K562 (cell line): ENCODE measurements around the gene LHB. TPM values are rescaled to one million over a fixed set of nuclear protein-coding genes. Genes with fewer than 3 reads are reported as not detected.

ENCODE experiments used
- CBX2 ChIP-seq: fragments of 200-600 bp; sonication (generic); IDR thresholded peaks from one replicate; pipeline ENCODE4 v1.6.1; 2012; ENCODE audit warnings: mild to moderate bottlenecking, low read length, inconsistent platforms; ENCODE audit not compliant: insufficient read depth, poor library complexity, severe bottlenecking
- CC2D1A ChIP-seq: fragments of 450-650 bp; IDR thresholded peaks from 2 replicates; pipeline ENCODE4 v1.6.1; 2017; ENCODE audit warnings: mild to moderate bottlenecking
- GATA2 ChIP-seq: sonication (generic); formaldehyde crosslinking; IDR thresholded peaks from 2 replicates; pipeline ENCODE4 v1.4.0; 2020; ENCODE audit warnings: mild to moderate bottlenecking, missing genetic modification reagents
- SMC3 ChIP-seq: conservative IDR thresholded peaks from 2 replicates; pipeline ENCODE4 v1.6.1; 2011; ENCODE audit warnings: low read depth, low read length, improper control_type of control experiment; ENCODE audit not compliant: insufficient read depth
- ZNF79 ChIP-seq: fragments of 250-450 bp; sonication (Bioruptor Pico); IDR thresholded peaks from 2 replicates; pipeline ENCODE4 v1.4.0; 2020; ENCODE audit warnings: low read depth, mild to moderate bottlenecking, moderate library complexity
- polyA plus RNA-seq, 8 experiments: library from polyadenylated mRNA; depleted of rRNA in 4 of 8; stranded (reverse) in 5 of 8; unstranded in 3 of 8; fragments of >200 nt; fragmentation: Nextera tagmentation in 2 of 8; fragmentation: Illumina TruSeq in 1 of 8; extraction: Ambion mirVana in 2 of 8; extraction: Trizol in 1 of 8; gene quantifications; 2 replicates each; pipeline versions ENCODE4 v1.2.1 to v1.2.3, GENCODE V29; 2011 to 2014; ENCODE audit warnings: inconsistent platforms in 1 of 8, missing spikeins in 1 of 8
- total RNA-seq, 7 experiments: library from RNA; depleted of rRNA in 6 of 7; stranded (reverse); fragments of >200 nt in 6 of 7; fragmentation: Illumina TruSeq in 2 of 7; extraction: Trizol in 2 of 7; gene quantifications; 2 replicates each; pipeline versions ENCODE4 v1.2.1 to v1.2.3, GENCODE V29; 2011 to 2021; ENCODE audit warnings: low replicate concordance in 1 of 7
- TF ChIP-seq, protein P1 (sequence below), 2 experiments: fragments of 450-650 bp; IDR thresholded peaks; 2 replicates each; pipeline ENCODE4 v1.6.1; 2018; ENCODE audit warnings: mild to moderate bottlenecking in 2 of 2, low read depth in 1 of 2; ENCODE audit not compliant: partially characterized antibody in 2 of 2
- TF ChIP-seq, protein P2 (sequence below): fragments of 450-650 bp; IDR thresholded peaks from 2 replicates; pipeline ENCODE4 v1.6.1; 2017; ENCODE audit warnings: antibody characterized with exemption, mild to moderate bottlenecking
- TF ChIP-seq, protein P3 (sequence below), 2 experiments: fragments of 450-650 bp; conservative IDR thresholded peaks; 2 replicates each; pipeline ENCODE4 v1.6.1; 2017; ENCODE audit warnings: mild to moderate bottlenecking in 2 of 2, moderate library complexity in 2 of 2
- TF ChIP-seq, protein P4 (sequence below): fragments of 450-650 bp; IDR thresholded peaks from 2 replicates; pipeline ENCODE4 v1.6.1; 2016
- TF ChIP-seq, protein P5 (sequence below): fragments of 450-650 bp; IDR thresholded peaks from 2 replicates; pipeline ENCODE4 v1.6.1; 2017; ENCODE audit warnings: mild to moderate bottlenecking, moderate library complexity
- TF ChIP-seq, protein P6 (sequence below): fragments of 450-650 bp; IDR thresholded peaks from 2 replicates; pipeline ENCODE4 v1.6.1; 2014; ENCODE audit warnings: low read depth, mild to moderate bottlenecking, moderate library complexity, borderline replicate concordance

LHB gene
- total and polyA plus RNA-seq, 9 of the 15 experiments (the other 6 are each of a cell fraction or from before 2014, with no cell fraction given): 0.54 TPM; not detected in 8

DNA sequence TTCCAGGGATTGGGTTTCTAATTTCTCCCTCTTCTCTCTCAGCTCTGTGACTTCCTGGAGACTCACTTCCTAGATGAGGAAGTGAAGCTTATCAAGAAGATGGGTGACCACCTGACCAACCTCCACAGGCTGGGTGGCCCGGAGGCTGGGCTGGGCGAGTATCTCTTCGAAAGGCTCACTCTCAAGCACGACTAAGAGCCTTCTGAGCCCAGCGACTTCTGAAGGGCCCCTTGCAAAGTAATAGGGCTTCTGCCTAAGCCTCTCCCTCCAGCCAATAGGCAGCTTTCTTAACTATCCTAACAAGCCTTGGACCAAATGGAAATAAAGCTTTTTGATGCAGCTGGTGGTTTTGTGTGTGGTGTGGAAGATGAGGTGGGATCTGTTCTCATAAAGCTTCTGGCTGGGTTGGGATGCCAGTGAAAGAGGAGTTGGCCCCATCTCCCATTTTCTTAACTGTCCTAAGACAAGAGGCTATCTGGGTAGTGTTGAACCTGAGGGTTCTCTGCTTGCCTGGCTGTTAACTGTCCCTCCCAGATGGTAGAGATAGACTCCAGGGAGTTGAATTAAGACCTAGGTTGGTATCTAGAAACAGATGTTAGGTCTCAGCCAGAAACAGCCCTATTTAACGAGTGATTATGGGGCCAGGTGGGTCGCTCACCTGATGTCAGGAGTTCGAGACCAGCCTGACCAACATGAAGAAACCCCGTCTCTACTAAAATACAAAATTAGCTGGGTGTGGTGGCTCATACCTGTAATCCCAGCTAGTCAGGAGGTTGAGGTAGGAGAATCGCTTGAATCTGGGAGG lies 50.1 kb downstream of the LHB start (continued):
- TF ChIP-seq, protein P1, sequence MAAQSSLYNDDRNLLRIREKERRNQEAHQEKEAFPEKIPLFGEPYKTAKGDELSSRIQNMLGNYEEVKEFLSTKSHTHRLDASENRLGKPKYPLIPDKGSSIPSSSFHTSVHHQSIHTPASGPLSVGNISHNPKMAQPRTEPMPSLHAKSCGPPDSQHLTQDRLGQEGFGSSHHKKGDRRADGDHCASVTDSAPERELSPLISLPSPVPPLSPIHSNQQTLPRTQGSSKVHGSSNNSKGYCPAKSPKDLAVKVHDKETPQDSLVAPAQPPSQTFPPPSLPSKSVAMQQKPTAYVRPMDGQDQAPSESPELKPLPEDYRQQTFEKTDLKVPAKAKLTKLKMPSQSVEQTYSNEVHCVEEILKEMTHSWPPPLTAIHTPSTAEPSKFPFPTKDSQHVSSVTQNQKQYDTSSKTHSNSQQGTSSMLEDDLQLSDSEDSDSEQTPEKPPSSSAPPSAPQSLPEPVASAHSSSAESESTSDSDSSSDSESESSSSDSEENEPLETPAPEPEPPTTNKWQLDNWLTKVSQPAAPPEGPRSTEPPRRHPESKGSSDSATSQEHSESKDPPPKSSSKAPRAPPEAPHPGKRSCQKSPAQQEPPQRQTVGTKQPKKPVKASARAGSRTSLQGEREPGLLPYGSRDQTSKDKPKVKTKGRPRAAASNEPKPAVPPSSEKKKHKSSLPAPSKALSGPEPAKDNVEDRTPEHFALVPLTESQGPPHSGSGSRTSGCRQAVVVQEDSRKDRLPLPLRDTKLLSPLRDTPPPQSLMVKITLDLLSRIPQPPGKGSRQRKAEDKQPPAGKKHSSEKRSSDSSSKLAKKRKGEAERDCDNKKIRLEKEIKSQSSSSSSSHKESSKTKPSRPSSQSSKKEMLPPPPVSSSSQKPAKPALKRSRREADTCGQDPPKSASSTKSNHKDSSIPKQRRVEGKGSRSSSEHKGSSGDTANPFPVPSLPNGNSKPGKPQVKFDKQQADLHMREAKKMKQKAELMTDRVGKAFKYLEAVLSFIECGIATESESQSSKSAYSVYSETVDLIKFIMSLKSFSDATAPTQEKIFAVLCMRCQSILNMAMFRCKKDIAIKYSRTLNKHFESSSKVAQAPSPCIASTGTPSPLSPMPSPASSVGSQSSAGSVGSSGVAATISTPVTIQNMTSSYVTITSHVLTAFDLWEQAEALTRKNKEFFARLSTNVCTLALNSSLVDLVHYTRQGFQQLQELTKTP (IDR thresholded peaks at IDR 0.05; ENCODE audit: low read depth in 1 of 2, partially characterized antibody in 2 of 2): no peak
- TF ChIP-seq, protein P2, sequence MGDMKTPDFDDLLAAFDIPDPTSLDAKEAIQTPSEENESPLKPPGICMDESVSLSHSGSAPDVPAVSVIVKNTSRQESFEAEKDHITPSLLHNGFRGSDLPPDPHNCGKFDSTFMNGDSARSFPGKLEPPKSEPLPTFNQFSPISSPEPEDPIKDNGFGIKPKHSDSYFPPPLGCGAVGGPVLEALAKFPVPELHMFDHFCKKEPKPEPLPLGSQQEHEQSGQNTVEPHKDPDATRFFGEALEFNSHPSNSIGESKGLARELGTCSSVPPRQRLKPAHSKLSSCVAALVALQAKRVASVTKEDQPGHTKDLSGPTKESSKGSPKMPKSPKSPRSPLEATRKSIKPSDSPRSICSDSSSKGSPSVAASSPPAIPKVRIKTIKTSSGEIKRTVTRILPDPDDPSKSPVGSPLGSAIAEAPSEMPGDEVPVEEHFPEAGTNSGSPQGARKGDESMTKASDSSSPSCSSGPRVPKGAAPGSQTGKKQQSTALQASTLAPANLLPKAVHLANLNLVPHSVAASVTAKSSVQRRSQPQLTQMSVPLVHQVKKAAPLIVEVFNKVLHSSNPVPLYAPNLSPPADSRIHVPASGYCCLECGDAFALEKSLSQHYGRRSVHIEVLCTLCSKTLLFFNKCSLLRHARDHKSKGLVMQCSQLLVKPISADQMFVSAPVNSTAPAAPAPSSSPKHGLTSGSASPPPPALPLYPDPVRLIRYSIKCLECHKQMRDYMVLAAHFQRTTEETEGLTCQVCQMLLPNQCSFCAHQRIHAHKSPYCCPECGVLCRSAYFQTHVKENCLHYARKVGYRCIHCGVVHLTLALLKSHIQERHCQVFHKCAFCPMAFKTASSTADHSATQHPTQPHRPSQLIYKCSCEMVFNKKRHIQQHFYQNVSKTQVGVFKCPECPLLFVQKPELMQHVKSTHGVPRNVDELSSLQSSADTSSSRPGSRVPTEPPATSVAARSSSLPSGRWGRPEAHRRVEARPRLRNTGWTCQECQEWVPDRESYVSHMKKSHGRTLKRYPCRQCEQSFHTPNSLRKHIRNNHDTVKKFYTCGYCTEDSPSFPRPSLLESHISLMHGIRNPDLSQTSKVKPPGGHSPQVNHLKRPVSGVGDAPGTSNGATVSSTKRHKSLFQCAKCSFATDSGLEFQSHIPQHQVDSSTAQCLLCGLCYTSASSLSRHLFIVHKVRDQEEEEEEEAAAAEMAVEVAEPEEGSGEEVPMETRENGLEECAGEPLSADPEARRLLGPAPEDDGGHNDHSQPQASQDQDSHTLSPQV: no peak
- TF ChIP-seq, protein P3, sequence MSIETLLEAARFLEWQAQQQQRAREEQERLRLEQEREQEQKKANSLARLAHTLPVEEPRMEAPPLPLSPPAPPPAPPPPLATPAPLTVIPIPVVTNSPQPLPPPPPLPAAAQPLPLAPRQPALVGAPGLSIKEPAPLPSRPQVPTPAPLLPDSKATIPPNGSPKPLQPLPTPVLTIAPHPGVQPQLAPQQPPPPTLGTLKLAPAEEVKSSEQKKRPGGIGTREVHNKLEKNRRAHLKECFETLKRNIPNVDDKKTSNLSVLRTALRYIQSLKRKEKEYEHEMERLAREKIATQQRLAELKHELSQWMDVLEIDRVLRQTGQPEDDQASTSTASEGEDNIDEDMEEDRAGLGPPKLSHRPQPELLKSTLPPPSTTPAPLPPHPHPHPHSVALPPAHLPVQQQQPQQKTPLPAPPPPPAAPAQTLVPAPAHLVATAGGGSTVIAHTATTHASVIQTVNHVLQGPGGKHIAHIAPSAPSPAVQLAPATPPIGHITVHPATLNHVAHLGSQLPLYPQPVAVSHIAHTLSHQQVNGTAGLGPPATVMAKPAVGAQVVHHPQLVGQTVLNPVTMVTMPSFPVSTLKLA (conservative IDR thresholded peaks at IDR 0.05): no peak
- TF ChIP-seq, protein P4, sequence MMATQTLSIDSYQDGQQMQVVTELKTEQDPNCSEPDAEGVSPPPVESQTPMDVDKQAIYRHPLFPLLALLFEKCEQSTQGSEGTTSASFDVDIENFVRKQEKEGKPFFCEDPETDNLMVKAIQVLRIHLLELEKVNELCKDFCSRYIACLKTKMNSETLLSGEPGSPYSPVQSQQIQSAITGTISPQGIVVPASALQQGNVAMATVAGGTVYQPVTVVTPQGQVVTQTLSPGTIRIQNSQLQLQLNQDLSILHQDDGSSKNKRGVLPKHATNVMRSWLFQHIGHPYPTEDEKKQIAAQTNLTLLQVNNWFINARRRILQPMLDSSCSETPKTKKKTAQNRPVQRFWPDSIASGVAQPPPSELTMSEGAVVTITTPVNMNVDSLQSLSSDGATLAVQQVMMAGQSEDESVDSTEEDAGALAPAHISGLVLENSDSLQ: no peak
- TF ChIP-seq, protein P5, sequence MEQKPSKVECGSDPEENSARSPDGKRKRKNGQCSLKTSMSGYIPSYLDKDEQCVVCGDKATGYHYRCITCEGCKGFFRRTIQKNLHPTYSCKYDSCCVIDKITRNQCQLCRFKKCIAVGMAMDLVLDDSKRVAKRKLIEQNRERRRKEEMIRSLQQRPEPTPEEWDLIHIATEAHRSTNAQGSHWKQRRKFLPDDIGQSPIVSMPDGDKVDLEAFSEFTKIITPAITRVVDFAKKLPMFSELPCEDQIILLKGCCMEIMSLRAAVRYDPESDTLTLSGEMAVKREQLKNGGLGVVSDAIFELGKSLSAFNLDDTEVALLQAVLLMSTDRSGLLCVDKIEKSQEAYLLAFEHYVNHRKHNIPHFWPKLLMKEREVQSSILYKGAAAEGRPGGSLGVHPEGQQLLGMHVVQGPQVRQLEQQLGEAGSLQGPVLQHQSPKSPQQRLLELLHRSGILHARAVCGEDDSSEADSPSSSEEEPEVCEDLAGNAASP: no peak
- TF ChIP-seq CC2D1A (no peak), CBX2 (no peak), SMC3 (no peak), GATA2 (CRISPR knock-in tag) (no peak), ZNF79 (CRISPR knock-in tag) (no peak)
- TF ChIP-seq, protein P6, sequence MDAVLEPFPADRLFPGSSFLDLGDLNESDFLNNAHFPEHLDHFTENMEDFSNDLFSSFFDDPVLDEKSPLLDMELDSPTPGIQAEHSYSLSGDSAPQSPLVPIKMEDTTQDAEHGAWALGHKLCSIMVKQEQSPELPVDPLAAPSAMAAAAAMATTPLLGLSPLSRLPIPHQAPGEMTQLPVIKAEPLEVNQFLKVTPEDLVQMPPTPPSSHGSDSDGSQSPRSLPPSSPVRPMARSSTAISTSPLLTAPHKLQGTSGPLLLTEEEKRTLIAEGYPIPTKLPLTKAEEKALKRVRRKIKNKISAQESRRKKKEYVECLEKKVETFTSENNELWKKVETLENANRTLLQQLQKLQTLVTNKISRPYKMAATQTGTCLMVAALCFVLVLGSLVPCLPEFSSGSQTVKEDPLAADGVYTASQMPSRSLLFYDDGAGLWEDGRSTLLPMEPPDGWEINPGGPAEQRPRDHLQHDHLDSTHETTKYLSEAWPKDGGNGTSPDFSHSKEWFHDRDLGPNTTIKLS: no peak
